ENCODE measurements around the gene GON4L. TPM values are rescaled to one million over a fixed set of nuclear protein-coding genes. Genes with fewer than 3 reads are reported as not detected.

Gene GON4L
- total and polyA plus RNA-seq, 4 donors: 16.2 to 61.4 (median 32.3) TPM

DNA sequence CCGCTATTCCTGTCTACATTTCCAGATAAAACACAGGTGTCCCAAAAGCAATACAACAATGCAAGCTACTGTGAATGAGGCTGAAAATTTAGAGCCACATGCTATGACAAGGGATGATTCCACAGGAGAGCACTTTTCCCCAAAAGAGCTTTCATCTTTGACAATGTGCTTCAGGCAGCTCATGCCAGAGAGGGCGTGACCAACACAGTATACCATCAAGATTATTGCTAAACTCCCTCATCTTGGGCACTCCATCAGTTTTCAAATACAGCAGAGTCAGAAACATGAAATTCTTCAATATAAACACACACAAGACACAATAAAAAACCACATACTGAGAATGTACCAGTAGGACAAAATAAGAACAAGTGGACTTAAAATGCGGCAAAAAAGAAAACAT is 6.7 kb downstream of the GON4L start:
- Histone ChIP-seq H3K27ac (ENCODE audit: low read depth in 1 of 2, low read length in 1 of 2) (no peak overlapping the region), H3K36me3 (ENCODE audit: control insufficient read depth in 4 of 4, insufficient read depth in 4 of 4, low read length in 4 of 4) (peaks cover 20 to 36% (median 26%) of the 10 kb centered on the region in 4 donors), H3K4me3 (no peak overlapping the region), H3K9ac (ENCODE audit: insufficient read depth in 1 of 2, low read length in 2 of 2) (peak overlapping the region in 1 of 2 donors; percentile 3), H3K27me3 (ENCODE audit: control insufficient read depth in 3 of 3, insufficient read depth in 3 of 3, low read length in 2 of 3) (no peaks in the 10 kb centered on the region), H3K9me3 (ENCODE audit: control insufficient read depth in 4 of 4, insufficient read depth in 3 of 4, low read length in 3 of 4) (no peaks in the 10 kb centered on the region), H3K4me1 (ENCODE audit: control insufficient read depth in 5 of 5, insufficient read depth in 5 of 5, low read length in 5 of 5) (peaks cover 0 to 4% (median 0%) of the 10 kb centered on the region in 5 donors)
- TF ChIP-seq CTCF (IDR thresholded peaks at IDR 0.05; ENCODE audit: control extremely low read depth, extremely low read depth): no peak
- no peak for DNase-seq
- 90 to 92% methylated on average over 3 of the region's 3 CpGs for WGBS, 2 donors
- ATAC-seq (ENCODE audit: insufficient read depth, low FRiP score): no peak

GRCh38 chr1:155847823-155848529 is 9.0 kb downstream of the GON4L start:
- H3K4me1 ChIP-seq (ENCODE audit: control insufficient read depth in 5 of 5, insufficient read depth in 5 of 5, low read length in 5 of 5): peaks cover 0 to 6% (median 0%) of the 10 kb centered on the region in 5 donors
- H3K27me3 ChIP-seq (ENCODE audit: control insufficient read depth in 3 of 3, insufficient read depth in 3 of 3, low read length in 2 of 3): no peaks in the 10 kb centered on the region
- no peak overlapping the region for H3K9ac ChIP-seq (ENCODE audit: insufficient read depth in 1 of 2, low read length in 2 of 2)
- no peaks in the 10 kb centered on the region for H3K9me3 ChIP-seq (ENCODE audit: control insufficient read depth in 4 of 4, insufficient read depth in 3 of 4, low read length in 3 of 4)
- ATAC-seq (ENCODE audit: insufficient read depth, low FRiP score): no peak
- TF ChIP-seq CTCF (IDR thresholded peaks at IDR 0.05; ENCODE audit: control extremely low read depth, extremely low read depth): no peak
- DNase-seq: no peak
- H3K27ac ChIP-seq (ENCODE audit: low read depth in 1 of 2, low read length in 1 of 2): no peak overlapping the region
- 90 to 94% methylated on average over 1 of the region's 1 CpG for WGBS, 2 donors
- peaks cover 9 to 25% (median 19%) of the 10 kb centered on the region in 4 donors for H3K36me3 ChIP-seq (ENCODE audit: control insufficient read depth in 4 of 4, insufficient read depth in 4 of 4, low read length in 4 of 4)
- H3K4me3 ChIP-seq: no peak overlapping the region

GRCh38 chr1:155844860-155845421 is 12.1 kb downstream of the GON4L start:
- H3K4me3 ChIP-seq: no peak overlapping the region
- peaks cover 0 to 6% (median 0%) of the 10 kb centered on the region in 5 donors for H3K4me1 ChIP-seq (ENCODE audit: control insufficient read depth in 5 of 5, insufficient read depth in 5 of 5, low read length in 5 of 5)
- H3K9ac ChIP-seq (ENCODE audit: insufficient read depth in 1 of 2, low read length in 2 of 2): no peak overlapping the region
- ATAC-seq (ENCODE audit: insufficient read depth, low FRiP score) (no peak), DNase-seq (no peak)
- H3K9me3 ChIP-seq (ENCODE audit: control insufficient read depth in 4 of 4, insufficient read depth in 3 of 4, low read length in 3 of 4): no peaks in the 10 kb centered on the region
- no peak overlapping the region for H3K27ac ChIP-seq (ENCODE audit: low read depth in 1 of 2, low read length in 1 of 2)
- no peak for TF ChIP-seq CTCF (IDR thresholded peaks at IDR 0.05; ENCODE audit: control extremely low read depth, extremely low read depth)
- H3K36me3 ChIP-seq (ENCODE audit: control insufficient read depth in 4 of 4, insufficient read depth in 4 of 4, low read length in 4 of 4): peaks cover 3 to 17% (median 8%) of the 10 kb centered on the region in 4 donors
- no peaks in the 10 kb centered on the region for H3K27me3 ChIP-seq (ENCODE audit: control insufficient read depth in 3 of 3, insufficient read depth in 3 of 3, low read length in 2 of 3)
- WGBS, 2 donors: 79 to 85% methylated on average over 1 of the region's 1 CpG

Data from lung (tissue), 12 donors.